Psoas muscle (tissue), 8 donors: Measurements from ENCODE around the gene RNU1-2. TPM values are rescaled to one million over a fixed set of nuclear protein-coding genes. Genes with fewer than 3 reads are reported as not detected.

ENCODE experiments used
- ATAC-seq, 4 donors: fragments of 200-7000 bp; cut with Tn5 transposase; one replicate each; pipeline ENCODE4 v1.9.1; 2020; ENCODE audit warnings: moderate library complexity in 3 of 4, mild to moderate bottlenecking in 2 of 4
- DNase-seq, 2 donors: peaks; one replicate each; pipeline ENCODE4 v3.0.0-alpha.2; 2020
- H3K27ac ChIP-seq: fragments of 200-600 bp; one replicate; pipeline ENCODE4 v1.8.0; 2022
- H3K27me3 ChIP-seq, 3 donors: fragments of 200-600 bp in 1 of 3; one replicate each; pipeline versions ENCODE4 v1.6.1 to v1.8.0; 2013 to 2022; ENCODE audit warnings: low read length in 2 of 3, mild to moderate bottlenecking in 2 of 3, moderate library complexity in 1 of 3; ENCODE audit not compliant: insufficient read depth in 3 of 3
- H3K36me3 ChIP-seq, 2 donors: fragments of 200-600 bp in 1 of 2; one replicate each; pipeline versions ENCODE4 v1.6.1 to v1.8.0; 2013 to 2022; ENCODE audit warnings: low read depth in 1 of 2, mild to moderate bottlenecking in 1 of 2, moderate library complexity in 1 of 2; ENCODE audit not compliant: insufficient read depth in 1 of 2
- H3K4me1 ChIP-seq: fragments of 200-600 bp; one replicate; pipeline ENCODE4 v1.8.0; 2022
- H3K4me3 ChIP-seq: fragments of 200-600 bp; one replicate; pipeline ENCODE4 v1.8.0; 2022; ENCODE audit warnings: mild to moderate bottlenecking
- H3K9me3 ChIP-seq: fragments of 200-600 bp; one replicate; pipeline ENCODE4 v1.8.0; 2022
- WGBS, 3 donors: extraction: QIAGEN DNeasy Blood & Tissue Kit; methylation state at CpG; one replicate each; pipeline versions ENCODE4 v1.1.6 to v1.1.7; 2013; 5-methylcytosine and 5-hydroxymethylcytosine counted together
- intact Hi-C, 2 donors: fragments of 100-400 bp; cut with DNase I; formaldehyde crosslinking; loops; one replicate each; pipeline versions ENCODE4 v1.11.0 to v1.14.2; 2022
- polyA plus RNA-seq, 3 donors: library from polyadenylated mRNA; stranded (reverse); fragments of 200-250 nt; gene quantifications; one replicate each; pipeline ENCODE4 v1.2.3, GENCODE V29; 2013
- total RNA-seq, 4 donors: library from RNA; stranded (reverse); fragmentation: NEBNext Ultra II Directional in 2 of 4; extraction: Animal tissue kit (Norgen Biotek cat#: 25700) in 2 of 4; gene quantifications; one replicate each; pipeline versions ENCODE4 v1.2.1 to v1.2.4, GENCODE V29; 2021 to 2023
- TF ChIP-seq, protein P1 (sequence below): fragments of 200-600 bp; IDR thresholded peaks from one replicate; pipeline ENCODE4 v1.8.0; 2022; ENCODE audit warnings: antibody characterized with exemption
- donor health status: healthy with polysubstance abuse.
- donor health status: DM: no; HTN: no; CAD: no; lungs with moderate emphysema.
- donor health status: Bipolar disorder and iron deficiency.
- donor health status: healthy.
- donor health status: DM: yes; HTN: yes; CAD: no.
- donor health status: DM: no; HTN: no; CAD: no.
- donor health status: DM: no; HTN: no; CAD: no.
- donor health status: DM: yes; HTN: yes; CAD: no.

Gene RNU1-2
- total and polyA plus RNA-seq, 7 donors = 1,264 to 5,208 (median 3,151) TPM; not detected in 3

DNA sequence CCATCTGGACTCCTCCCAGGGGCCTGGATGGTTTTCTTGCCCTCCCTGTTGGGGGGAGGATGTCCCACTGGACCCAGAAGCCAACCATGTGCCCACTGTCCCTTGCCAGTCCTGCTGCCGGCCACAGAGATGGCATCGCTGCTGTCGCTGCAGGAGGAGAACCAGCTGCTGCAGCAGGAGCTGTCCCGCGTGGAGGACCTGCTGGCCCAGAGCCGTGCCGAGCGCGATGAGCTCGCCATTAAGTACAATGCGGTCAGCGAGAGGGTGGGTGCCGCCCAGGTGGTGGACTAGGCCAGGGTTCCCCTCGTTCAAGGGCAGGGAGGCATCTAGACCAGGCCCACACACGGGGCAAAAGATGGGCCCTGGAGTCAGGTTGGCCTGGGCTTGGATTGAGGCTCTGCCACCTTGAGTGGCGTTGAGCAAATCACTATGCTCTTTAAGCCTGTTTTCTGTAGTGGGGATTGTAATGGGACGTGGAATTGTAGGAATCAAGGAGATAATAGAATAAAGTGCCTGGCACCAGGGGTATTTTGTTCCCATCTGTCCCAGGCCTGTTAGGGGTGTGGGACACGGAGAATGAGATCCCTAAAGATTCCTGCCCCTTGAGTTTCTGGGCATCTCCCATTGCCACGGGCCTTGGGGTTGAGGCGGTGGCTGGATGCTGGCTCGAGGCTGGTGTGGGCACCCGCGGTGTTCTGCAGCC lies 28.6 kb downstream of the RNU1-2 start:
- TF ChIP-seq, protein P1, sequence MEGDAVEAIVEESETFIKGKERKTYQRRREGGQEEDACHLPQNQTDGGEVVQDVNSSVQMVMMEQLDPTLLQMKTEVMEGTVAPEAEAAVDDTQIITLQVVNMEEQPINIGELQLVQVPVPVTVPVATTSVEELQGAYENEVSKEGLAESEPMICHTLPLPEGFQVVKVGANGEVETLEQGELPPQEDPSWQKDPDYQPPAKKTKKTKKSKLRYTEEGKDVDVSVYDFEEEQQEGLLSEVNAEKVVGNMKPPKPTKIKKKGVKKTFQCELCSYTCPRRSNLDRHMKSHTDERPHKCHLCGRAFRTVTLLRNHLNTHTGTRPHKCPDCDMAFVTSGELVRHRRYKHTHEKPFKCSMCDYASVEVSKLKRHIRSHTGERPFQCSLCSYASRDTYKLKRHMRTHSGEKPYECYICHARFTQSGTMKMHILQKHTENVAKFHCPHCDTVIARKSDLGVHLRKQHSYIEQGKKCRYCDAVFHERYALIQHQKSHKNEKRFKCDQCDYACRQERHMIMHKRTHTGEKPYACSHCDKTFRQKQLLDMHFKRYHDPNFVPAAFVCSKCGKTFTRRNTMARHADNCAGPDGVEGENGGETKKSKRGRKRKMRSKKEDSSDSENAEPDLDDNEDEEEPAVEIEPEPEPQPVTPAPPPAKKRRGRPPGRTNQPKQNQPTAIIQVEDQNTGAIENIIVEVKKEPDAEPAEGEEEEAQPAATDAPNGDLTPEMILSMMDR = no peak
- Histone ChIP-seq H3K9me3 (no peaks in the 10 kb centered on the region), H3K27me3 (no peaks in the 10 kb centered on the region), H3K4me3 (no peak overlapping the region), H3K4me1 (peaks cover 7% of the 10 kb centered on the region), H3K36me3 (no peaks in the 10 kb centered on the region), H3K27ac (no peak overlapping the region)
- DNase-seq (peak; percentile 13 to 45), ATAC-seq (no peak)
- 66 to 79% (median 67%) methylated on average over 23 of the region's 23 CpGs for WGBS, 3 donors
- intact Hi-C loops = no loop called here

DNA sequence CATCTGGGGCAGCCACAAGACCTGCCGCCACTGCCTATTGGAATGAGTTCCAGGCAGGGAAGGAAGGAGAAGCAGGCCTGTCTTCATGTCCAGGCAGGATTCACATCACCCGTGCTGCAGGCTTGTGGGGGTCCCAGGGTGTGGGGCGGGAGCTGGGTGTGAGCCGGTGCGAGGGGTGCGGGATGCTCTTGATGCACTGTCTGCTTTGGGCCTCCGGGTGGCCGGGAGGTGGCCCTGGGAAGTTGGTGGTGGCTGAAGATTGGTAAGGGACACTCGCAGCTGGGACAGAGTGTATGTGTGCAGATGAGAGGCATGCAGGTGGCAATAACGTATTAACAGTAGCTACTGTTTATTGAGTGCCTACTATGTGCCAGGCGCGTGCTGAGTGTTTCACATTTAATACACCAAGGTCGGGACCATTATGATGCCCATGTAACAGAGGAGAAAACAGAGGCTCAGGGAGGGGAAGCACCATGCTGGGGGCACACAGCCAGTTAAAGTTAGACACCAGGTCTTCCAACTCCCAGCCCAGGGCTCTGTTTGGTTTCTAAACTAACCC lies 29.2 kb downstream of the RNU1-2 start:
- TF ChIP-seq, protein P1 = no peak
- DNase-seq = peak; percentile 7 to 26
- Histone ChIP-seq H3K36me3 (no peaks in the 10 kb centered on the region), H3K4me3 (no peak overlapping the region), H3K27ac (no peak overlapping the region), H3K4me1 (peaks cover 7% of the 10 kb centered on the region), H3K9me3 (no peaks in the 10 kb centered on the region), H3K27me3 (no peaks in the 10 kb centered on the region)
- intact Hi-C loops = no loop called here
- 86 to 90% (median 89%) methylated on average over 13 of the region's 13 CpGs for WGBS, 3 donors
- ATAC-seq = no peak

DNA sequence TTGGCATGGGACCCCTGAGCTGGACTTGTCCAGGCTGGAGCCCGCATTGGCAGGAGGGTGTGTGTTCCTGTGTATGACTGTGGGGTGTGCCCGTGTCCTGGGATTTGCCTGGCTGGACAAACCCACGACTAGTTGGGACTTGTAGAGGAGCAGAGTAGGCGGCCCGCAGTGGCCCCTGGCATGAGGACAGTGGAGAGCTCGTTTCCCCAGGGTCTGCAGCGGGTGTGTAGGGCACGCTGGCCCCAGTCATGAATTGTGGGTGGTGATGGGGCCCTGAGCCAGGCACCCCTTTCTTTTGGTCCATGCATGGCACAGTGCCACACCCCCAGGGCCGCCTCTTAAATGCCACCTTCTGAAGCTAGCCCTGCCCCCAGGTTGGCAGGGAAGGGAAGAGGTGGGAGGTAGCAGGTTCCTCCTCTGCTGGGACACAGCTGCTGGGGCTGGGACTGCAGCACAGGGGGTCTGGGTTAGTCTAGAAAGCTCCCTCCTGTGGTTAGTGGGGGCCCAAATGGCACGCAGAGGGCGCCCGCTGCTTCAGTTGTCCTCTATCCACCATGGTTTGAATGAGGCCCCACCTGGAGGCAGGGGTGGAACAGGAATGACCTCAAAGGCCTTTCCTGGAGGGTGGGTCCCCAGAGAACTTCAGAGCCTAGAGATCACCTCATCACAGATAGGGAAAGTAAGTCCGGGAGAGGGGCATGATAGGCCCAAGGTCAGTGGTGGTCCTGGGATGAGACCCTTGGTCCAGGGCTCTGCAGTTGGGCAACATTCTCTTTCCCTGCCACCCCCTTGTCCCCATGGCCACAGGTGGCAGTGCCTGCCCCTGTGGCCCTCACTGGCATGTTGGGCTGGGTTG lies 30.1 kb downstream of the RNU1-2 start:
- Histone ChIP-seq H3K27ac (no peak overlapping the region), H3K4me3 (no peak overlapping the region), H3K9me3 (no peaks in the 10 kb centered on the region), H3K27me3 (no peaks in the 10 kb centered on the region), H3K36me3 (peaks cover 0 to 7% of the 10 kb centered on the region in 2 donors), H3K4me1 (peaks cover 7% of the 10 kb centered on the region)
- WGBS, 3 donors = 80 to 82% (median 81%) methylated on average over 12 to 13 of the region's 13 CpGs
- TF ChIP-seq, protein P1 = no peak
- ATAC-seq (no peak), DNase-seq (peak; percentile 14 to 46)
- intact Hi-C loops = no loop called here

DNA sequence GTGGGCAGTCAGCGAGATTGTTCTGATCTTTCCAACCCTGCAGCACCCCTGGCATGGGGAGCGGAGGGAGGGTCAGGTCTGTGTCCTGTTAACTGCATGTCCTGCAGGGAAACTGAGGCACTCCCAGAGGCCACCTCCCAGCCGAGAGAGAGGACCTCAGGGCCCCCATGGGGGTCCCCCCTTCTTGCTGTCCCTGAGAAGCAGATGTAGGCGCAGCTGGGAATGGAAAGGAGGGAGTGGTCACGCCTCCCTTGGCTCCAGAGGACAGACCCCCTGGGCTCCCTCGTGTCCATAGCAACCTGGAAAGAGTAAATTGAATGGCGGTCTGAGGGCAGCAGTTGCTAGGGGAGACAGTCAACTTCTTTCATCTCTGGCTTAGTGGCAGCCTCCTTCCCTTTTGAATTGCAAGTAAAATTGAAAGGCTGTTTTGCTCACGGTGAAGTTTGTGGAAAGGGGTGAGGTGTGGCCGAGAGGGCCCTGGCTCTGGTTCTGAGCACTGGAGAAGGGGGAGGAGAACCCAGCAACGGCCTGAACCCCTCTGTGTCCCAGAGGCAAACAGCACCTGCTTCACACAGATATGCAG lies 30.8 kb downstream of the RNU1-2 start:
- no peaks in the 10 kb centered on the region for H3K27me3 ChIP-seq
- H3K4me3 ChIP-seq = no peak overlapping the region
- ATAC-seq = no peak
- H3K4me1 ChIP-seq = peaks cover 2% of the 10 kb centered on the region
- H3K36me3 ChIP-seq = peaks cover 0 to 8% of the 10 kb centered on the region in 2 donors
- intact Hi-C loops = no loop called here
- TF ChIP-seq, protein P1 = no peak
- H3K9me3 ChIP-seq = no peaks in the 10 kb centered on the region
- WGBS, 3 donors = 69 to 71% (median 70%) methylated on average over 10 of the region's 10 CpGs
- DNase-seq = peak in 1 of 2 donors; percentile 31
- no peak overlapping the region for H3K27ac ChIP-seq
